AG10803 (cell line): ENCODE results near the gene TRMO.

Experiments used
- DNase-seq: peaks from one replicate; pipeline ENCODE4 v3.0.0; 2010; ENCODE audit warnings: low read depth
- H3K4me3 ChIP-seq: 2 replicates; pipeline ENCODE4 v1.5.1; 2011; ENCODE audit warnings: mild to moderate bottlenecking, low read length, control low read depth
- CTCF ChIP-seq: conservative IDR thresholded peaks from 2 replicates; pipeline ENCODE4 v1.5.1; 2011; ENCODE audit warnings: mild to moderate bottlenecking, low read length, control low read depth, inconsistent platforms

TRMO gene

GRCh38 chr9:97868859-97869258 is 53.4 kb downstream of the TRMO start:
- DNase-seq, result no peak
- no peak for TF ChIP-seq CTCF

GRCh38 chr9:97866848-97867247 is 55.5 kb downstream of the TRMO start:
- TF ChIP-seq CTCF, result no peak
- DNase-seq, result no peak
- H3K4me3 ChIP-seq, result no peak overlapping the region

More at GRCh38 chr9:97868859-97869258, 53.4 kb downstream of the TRMO start:
- no peak overlapping the region for H3K4me3 ChIP-seq

- TF ChIP-seq CTCF, result no peak
- H3K4me3 ChIP-seq, result no peak overlapping the region
- DNase-seq, result no peak
These were observed 56.0 kb downstream of the TRMO start for GRCh38 chr9:97866300-97866699.

- DNase-seq, result no peak
- H3K4me3 ChIP-seq, result no peak overlapping the region
- TF ChIP-seq CTCF, result no peak
These were observed 57.9 kb downstream of the TRMO start for GRCh38 chr9:97864396-97864795.

DNA sequence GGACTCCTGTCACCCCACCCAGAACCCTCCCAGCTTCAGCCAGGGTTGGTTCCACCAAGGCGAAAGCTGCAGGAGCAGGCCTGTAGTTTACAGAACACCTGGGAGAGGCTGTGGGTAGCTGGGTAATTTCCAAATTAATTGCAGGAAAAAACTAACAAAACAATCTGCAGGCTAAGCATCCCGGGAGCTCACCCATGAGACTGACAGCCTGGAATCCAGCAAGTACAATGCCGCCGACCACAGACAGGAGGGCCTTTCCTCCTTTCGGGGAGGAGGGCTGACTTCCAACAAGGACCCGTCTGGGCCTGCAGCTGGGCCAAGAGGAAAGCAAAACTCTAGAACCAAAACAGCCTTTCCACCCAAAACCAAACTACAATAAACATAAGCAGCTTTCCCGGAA is 59.0 kb downstream of the TRMO start:
- no peak for DNase-seq
- no peak overlapping the region for H3K4me3 ChIP-seq
- no peak for TF ChIP-seq CTCF

DNA sequence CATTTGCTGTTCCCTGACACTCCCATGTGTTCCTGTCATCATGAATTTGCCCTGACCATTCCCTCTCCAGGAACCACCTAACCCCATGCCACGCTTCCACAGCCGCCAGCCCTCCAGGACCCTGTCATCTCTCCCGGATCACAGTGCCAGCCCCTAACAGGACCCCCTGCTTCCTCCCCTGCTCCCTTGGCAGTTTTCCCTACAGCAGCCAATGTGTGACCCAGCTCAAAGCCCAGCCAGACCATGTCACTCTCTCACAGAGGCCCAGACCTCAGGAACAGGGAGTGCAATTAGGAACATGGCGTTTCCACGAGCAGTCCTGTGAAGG is 61.2 kb downstream of the TRMO start:
- DNase-seq, result no peak
- H3K4me3 ChIP-seq, result no peak overlapping the region
- no peak for TF ChIP-seq CTCF

- DNase-seq, result no peak
- no peak for TF ChIP-seq CTCF
These were observed 61.7 kb downstream of the TRMO start for GRCh38 chr9:97860451-97861147.

More at GRCh38 chr9:97860451-97861147, 61.7 kb downstream of the TRMO start:
- no peak overlapping the region for H3K4me3 ChIP-seq
